HG02970 (cell line): Measurements from ENCODE around the gene GALNT2.

Source experiments
- ATAC-seq: cut with Tn5 transposase; IDR thresholded peaks from one replicate; pipeline ENCODE4 v1.9.1; 2021; ENCODE audit warnings: mild to moderate bottlenecking, moderate library complexity, moderate number of reproducible peaks; ENCODE audit not compliant: unreplicated experiment, low FRiP score

GALNT2 gene

GRCh38 chr1:230174471-230175162 lies 107.6 kb downstream of the GALNT2 start:
- no peak for ATAC-seq

- no peak for ATAC-seq
These were observed 108.2 kb downstream of the GALNT2 start for GRCh38 chr1:230175163-230175747.

GRCh38 chr1:230175839-230176238 lies 108.8 kb downstream of the GALNT2 start:
- no peak for ATAC-seq

GRCh38 chr1:230176326-230176725 lies 109.3 kb downstream of the GALNT2 start:
- no peak for ATAC-seq

GRCh38 chr1:230176871-230177411 lies 109.9 kb downstream of the GALNT2 start:
- no peak for ATAC-seq

GRCh38 chr1:230179249-230179648 lies 112.2 kb downstream of the GALNT2 start:
- ATAC-seq: no peak

- ATAC-seq: no peak
These were observed 118.3 kb downstream of the GALNT2 start for GRCh38 chr1:230185076-230186001.

GRCh38 chr1:230186003-230186863 lies 119.2 kb downstream of the GALNT2 start:
- no peak for ATAC-seq

GRCh38 chr1:230186874-230187273 lies 119.8 kb downstream of the GALNT2 start:
- ATAC-seq: no peak

GRCh38 chr1:230187290-230187689 lies 120.3 kb downstream of the GALNT2 start:
- ATAC-seq: no peak

GRCh38 chr1:230188826-230189225 lies 121.8 kb downstream of the GALNT2 start:
- ATAC-seq: no peak

GRCh38 chr1:230189341-230189740 lies 122.3 kb downstream of the GALNT2 start:
- no peak for ATAC-seq

GRCh38 chr1:230189824-230190223 lies 122.8 kb downstream of the GALNT2 start:
- ATAC-seq: no peak

- no peak for ATAC-seq
These were observed 124.2 kb downstream of the GALNT2 start for GRCh38 chr1:230191079-230191804.

- ATAC-seq: no peak
These were observed 124.8 kb downstream of the GALNT2 start for GRCh38 chr1:230191855-230192254.

GRCh38 chr1:230194525-230194924 lies 127.5 kb downstream of the GALNT2 start:
- no peak for ATAC-seq

- no peak for ATAC-seq
These were observed 128.2 kb downstream of the GALNT2 start for GRCh38 chr1:230195199-230195598.

GRCh38 chr1:230196077-230196476 lies 129.0 kb downstream of the GALNT2 start:
- no peak for ATAC-seq
